GM03348 (cell line): ENCODE data around the gene CYP27C1.
"Not testable (repeated sequence)": the region's sequence is repeated elsewhere in the genome, so short reads cannot be mapped to it uniquely, and the experiment has no call there.

Experiments
- DNase-seq: peaks from one replicate; pipeline ENCODE4 v3.0.0; 2012; ENCODE audit warnings: low spot score

CYP27C1 gene, protein sequence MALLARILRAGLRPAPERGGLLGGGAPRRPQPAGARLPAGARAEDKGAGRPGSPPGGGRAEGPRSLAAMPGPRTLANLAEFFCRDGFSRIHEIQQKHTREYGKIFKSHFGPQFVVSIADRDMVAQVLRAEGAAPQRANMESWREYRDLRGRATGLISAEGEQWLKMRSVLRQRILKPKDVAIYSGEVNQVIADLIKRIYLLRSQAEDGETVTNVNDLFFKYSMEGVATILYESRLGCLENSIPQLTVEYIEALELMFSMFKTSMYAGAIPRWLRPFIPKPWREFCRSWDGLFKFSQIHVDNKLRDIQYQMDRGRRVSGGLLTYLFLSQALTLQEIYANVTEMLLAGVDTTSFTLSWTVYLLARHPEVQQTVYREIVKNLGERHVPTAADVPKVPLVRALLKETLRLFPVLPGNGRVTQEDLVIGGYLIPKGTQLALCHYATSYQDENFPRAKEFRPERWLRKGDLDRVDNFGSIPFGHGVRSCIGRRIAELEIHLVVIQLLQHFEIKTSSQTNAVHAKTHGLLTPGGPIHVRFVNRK

GRCh38 chr2:127220102-127220767 lies at the start of gene CYP27C1:
TSS of gene CYP27C1 (minus strand) at chr2:127220299. CDS start at chr2:127220270, 29 bp downstream.
- DNase-seq = peak; percentile 54

DNA sequence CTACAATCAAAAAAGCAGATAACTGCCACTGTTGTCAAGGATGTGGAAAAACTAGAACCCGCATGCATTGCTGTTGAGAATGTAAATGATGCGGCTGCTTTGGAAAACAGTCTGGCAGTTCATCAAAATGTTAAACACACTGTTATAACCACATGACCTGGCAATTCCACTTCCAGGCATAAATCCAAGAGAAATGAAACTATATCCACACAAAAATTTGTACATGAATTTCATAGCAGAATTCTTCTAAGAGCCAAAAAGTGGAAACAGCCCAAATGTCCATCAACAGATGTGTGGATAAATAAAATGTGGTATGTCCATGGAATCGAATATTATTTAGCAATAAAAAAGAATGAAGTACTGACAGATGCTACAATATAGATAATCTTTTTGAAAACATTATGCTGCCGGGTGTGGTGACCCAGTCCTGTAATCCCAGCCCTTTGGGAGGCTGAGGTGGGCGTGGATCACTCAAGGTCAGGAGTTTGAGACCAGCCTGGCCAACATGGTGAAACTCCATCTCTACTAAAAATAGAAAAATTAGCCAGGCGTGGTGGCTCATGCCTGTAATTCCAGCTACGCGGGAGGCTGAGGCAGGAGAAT lies 41.8 kb upstream of the CYP27C1 start:
- no peak for DNase-seq

DNA sequence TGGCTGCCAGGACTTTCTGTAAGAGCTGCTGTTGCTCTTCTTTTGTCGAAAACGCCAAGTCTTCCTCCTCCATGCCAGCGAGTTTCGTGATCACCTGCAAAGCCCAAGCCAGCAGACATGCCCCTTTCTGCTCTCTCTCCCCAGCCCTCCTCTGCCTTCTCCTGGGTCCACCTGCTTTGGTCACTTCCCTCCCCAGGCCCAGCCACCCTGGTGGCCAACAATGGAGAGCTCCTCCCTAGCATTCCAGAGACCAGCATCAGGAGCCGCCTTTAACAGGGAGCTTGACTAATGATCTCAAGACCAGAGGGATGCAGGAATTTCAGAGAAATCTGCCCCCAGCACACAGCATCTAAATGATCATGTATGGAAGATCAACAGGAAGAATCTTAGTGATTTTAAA lies 39.3 kb upstream of the CYP27C1 start:
- no peak for DNase-seq

DNA sequence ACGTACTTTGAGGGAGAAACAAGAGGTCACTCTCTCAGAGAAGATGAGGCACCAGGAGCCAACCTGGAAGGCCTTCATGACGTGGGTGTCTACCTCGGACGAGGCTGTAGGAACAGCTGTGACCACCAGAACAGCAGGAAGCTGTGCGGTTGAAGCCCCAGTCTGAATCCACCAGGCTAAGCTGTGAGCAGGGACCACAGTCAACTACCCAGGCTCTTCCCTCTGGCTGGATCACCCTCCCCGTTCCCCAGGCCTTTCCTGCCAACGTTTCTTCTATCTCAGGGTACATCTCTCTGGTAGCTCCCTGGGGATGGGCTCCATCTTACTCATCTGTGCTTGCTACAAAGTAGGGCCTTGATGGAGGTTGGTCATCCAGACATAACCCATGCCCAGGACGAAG lies 36.8 kb upstream of the CYP27C1 start:
- DNase-seq = no peak

DNA sequence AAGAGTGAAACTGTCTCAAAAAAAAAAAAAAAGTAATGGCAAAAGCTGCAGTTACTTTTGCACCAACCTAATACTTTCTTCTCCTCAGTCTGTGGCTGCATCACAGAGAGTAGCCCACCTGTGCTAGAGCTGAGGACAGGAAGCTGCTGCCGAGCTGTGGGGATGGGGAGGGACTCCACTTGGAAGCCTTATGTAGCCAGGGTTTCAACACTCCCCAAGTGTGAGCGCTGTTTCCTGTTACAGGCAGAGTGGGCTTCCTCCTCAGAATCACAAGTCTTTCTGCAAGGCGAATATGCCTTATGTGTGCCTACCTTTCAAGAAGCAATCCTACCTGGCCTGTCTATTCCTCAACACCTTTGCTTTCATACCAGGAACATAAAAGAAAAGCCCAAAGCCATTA lies 36.3 kb upstream of the CYP27C1 start:
- no peak for DNase-seq

DNA sequence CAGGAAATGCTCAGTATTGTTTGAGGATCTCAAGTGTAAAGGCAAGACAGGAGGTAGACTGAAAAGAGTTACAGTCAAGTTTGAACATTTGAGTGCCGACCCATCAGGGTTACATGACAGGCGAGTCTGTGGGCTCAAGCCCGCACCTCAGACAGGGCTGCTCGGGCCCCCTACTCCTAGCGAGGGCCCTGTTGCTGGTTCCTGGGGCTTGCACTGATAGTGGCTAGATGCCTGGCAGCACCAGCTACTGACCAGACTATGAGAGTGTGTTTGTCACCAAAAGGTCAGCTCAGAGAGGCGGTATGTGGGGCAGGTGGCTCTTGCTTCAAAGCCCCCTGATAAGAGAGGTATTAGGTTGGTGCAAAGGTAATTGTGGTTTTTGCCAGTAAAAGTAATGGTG lies 35.6 kb upstream of the CYP27C1 start:
- no peak for DNase-seq

- DNase-seq = no peak
Observed at GRCh38 chr2:127255146-127255545, 35.0 kb upstream of the CYP27C1 start.

- DNase-seq = peak; percentile 48
Observed at GRCh38 chr2:127254386-127254981, 34.4 kb upstream of the CYP27C1 start.

DNA sequence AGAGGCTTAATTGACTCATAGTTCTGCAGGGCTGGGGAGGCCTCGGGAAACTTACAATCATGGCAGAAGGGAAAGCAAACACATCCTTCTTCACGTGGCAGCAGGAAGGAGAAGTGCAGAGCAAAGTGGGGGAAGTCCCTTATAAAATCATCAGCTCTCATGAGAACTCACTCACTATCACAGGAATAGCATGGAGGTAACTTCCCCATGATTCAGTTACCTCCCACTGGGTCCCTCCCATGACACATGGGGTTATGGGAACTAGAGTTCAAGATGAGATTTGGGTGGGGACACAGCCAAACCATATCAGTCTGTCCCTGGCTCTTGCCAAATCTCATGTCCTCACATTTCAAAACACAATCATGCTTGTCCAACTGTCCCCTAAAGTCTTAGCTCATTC lies 21.1 kb upstream of the CYP27C1 start:
- not testable (repeated sequence) for DNase-seq

DNA sequence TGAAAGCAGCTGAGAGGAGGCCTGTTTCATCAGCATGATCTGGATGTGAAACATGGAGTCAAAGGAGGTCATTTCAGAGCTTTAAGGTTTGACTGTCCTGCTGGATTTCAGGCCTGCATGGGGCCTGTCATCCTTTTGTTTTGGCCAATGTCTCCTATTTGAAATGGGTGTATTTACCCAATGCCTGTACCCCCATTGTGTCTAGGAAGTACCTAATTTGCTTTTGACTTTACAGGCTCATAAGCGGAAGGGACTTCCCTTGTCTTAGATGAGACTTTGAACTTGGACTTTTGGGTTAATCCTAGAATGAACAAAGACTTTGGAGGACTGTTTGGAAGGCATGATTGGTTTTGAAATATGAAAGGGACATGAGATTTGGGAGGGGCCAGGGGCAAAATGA lies 19.3 kb upstream of the CYP27C1 start:
- DNase-seq = no peak

DNA sequence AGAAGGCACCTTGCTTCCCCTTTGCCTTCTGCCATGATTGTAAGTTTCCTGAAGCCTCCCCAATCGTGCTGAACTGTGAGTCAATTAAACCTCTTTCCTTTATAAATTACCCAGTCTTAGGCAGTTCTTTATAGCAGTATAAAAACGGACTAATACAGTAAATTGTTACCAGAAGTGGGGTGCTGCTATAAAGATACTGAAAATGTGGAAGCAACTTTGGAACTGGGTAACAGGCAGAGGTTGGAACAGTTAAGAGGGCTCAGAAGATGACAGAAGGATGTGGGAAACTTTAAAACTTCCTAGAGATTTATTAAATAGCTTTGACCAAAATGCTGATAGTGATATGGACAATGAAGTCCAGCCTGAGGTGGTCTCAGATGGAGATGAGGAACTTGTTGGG lies 17.7 kb upstream of the CYP27C1 start:
- not testable (repeated sequence) for DNase-seq

- no peak for DNase-seq
Observed at GRCh38 chr2:127235082-127235702, 15.1 kb upstream of the CYP27C1 start.

DNA sequence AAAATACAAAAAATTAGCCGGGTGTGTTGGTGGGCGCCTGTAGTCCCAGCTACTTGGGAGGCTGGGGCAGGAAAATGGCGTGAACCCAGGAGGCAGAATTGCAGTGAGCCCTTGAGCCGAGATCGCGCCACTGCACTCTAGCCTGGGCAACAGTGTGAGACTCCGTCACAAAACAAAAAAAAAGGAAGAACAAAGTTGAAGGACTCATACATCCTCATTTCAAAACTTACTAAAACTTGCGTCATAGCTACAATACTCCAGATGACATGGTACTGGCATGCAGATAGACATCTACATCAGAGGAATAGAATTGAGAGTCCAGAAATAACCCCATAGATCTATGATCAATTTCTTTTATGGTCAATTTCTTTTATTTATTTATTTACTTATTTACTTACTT lies 13.6 kb upstream of the CYP27C1 start:
- no peak for DNase-seq

DNA sequence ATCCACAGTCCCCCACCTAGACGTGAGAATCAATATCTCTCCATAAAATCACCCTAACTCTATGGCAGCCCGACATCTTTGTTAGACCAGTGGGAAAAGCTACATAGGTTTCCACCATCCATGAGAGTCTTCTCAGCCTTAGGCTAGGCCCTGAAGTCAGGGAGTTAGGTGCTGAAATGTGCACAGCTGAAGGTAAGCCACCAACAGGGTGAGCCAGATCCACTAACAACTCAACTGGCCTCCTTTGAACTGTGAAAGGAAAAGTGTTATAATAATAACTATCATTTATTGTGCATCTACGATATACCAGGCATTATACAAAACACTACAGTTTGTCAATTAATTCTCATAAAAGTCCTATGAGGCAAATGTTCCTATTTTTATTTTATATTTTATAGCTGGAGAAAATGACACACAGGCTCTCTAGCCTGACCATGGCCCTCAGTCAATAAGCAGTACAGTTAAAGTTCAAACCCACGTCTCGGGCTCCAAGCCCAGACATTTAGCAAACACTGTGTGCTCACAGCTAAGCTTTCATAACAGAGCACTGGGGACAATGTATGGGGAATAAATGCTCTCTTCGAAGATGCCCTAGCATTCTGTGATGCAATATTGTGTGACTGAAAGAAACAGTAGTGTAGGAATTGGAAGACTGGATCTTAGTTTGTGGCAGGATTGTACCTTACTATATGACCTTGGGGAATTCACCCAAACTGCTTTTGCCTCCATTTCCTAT lies 11.2 kb upstream of the CYP27C1 start:
- DNase-seq = peak; percentile 39

DNA sequence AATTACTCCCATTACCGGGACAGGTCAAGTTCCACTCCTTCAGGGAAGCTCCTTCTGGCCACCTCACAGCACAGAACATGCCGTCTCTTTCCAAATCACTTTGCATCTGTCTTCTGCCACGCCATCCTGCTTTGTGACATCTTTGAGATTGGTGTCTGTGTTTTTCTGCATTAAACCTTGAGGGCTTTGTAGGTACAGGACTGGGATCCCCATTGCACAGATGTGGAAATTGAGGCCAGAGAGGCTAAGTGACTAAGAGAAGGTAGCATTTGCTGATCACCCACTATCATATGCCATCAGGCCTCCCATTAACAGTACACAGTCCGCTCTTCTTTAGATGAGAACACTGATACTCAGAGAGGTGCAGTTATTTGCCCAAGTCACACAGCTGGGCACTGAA lies 9.5 kb upstream of the CYP27C1 start:
- DNase-seq = no peak

- DNase-seq = no peak
Observed at GRCh38 chr2:127228102-127228501, 8.0 kb upstream of the CYP27C1 start.

DNA sequence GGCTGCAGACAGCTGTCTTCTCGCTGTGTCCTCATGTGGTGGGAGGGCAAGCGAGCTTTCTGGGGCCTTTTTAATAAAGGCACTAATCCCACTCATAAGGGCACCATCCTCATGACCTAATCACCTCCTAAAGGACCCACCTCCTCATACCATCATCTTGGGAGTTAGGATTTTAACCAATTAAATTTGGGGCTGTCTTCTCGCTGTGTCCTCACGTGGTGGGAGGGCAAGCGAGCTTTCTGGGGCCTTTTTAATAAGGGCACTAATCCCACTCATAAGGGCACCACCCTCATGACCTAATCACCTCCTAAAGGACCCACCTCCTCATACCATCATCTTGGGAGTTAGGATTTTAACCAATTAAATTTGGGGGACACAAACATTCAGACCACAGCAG lies 7.2 kb upstream of the CYP27C1 start:
- DNase-seq = not testable (repeated sequence)

DNA sequence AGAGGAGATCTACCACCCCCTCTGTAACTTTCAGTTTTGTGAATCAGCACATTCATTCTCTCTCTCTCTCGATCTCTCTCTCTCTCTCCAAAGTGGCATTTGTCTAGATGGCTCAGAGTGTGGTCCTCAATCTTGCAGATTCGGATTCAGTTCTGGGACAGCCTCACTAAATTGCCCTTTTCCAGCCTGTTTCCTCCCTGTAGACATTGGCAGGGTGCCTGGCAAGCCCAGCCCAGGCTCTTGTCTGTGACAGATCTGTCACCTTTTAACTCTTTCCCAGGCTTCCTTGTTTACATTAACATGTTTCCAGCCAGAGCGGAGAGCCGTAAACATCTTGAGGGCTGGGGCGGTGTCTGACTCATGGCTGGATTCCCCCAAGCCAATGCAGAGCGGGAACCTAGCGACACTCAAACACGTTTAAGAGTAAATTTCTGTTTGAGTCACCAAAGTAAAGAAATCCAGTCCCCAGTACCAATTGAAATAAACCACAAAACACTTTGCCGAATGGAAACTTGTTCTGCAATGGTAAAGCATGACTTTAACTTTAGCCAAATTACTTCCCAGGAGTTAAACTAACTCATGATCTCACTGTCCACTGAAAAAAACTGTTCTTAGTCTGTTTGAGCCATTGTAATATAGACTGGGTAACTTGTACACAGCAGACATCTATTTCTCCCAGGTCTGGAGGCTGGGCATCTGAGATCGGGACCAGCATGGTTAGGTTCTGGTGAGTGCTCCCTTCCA lies 6.6 kb upstream of the CYP27C1 start:
- DNase-seq = peak; percentile 35

GRCh38 chr2:127226132-127226519 lies 6.0 kb upstream of the CYP27C1 start:
- no peak for DNase-seq

DNA sequence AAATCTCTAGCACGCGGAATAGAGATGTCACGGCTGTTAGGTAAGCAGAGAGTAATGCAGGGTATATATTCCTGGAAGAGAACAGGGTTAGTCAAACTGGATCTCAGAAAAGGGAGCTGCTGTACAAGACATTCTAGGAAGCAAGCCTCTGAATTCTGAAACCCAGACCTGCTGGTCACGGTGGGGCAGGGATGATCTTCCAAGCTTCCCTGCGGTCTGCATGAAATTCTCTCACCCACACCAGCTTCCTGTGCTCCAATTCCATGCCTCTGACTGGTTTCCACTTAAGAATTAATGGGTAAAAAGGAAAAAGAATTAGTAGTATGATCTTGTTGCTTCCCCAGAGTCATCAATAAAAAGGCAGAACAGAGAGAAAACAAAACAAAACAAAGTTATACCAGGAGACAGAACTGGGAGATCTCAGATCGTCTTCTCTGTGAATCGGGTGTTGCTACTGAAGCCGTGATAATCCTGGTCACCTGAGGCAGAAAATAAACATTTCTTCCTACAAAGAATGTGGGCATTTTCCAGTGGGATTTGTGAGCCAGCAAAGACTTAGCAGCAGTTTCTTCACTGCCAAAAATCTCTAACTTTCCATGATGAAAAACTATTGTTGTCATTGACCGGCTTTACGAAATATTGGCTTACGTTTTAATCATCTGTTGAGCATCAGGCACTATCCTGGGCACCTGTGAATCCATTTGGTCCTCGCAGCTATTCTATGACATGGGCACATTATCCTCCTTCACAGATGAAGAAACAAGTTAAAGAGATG lies 5.3 kb upstream of the CYP27C1 start:
- DNase-seq = no peak
